Activated CD8-positive, alpha-beta T cell treated with anti-CD3 and anti-CD28 coated beads for 36 hours (primary cell): ENCODE measurements around the gene TOX3. TPM values are rescaled to one million over a fixed set of nuclear protein-coding genes. Genes with fewer than 3 reads are reported as not detected.

ENCODE experiments used
- ATAC-seq: fragments of 200-7000 bp; cut with Tn5 transposase; one replicate; pipeline ENCODE4 v1.10.0; 2021; ENCODE audit warnings: mild to moderate bottlenecking, moderate library complexity
- CTCF ChIA-PET: fragments of 350-600 bp; sonication (Branson Sonifier 250); formaldehyde crosslinking; loops from one replicate; lab custom pipeline; 2021; ENCODE audit warnings: antibody characterized with exemption; lab: Charles Lee
- POLR2A ChIA-PET: fragments of 350-600 bp; sonication (Branson Sonifier 250); formaldehyde crosslinking; loops from one replicate; lab custom pipeline; 2021; ENCODE audit warnings: antibody characterized with exemption; lab: Charles Lee
- DNase-seq: peaks from one replicate; pipeline ENCODE4 v3.0.0-alpha.2; 2020
- H3K27ac Mint-ChIP-seq: one replicate; pipeline ENCODE4 v1.8.0; 2021; ENCODE audit warnings: mild to moderate bottlenecking, mixed read lengths
- H3K27me3 Mint-ChIP-seq: one replicate; pipeline ENCODE4 v1.8.0; 2021; ENCODE audit warnings: mixed read lengths
- H3K36me3 Mint-ChIP-seq: one replicate; pipeline ENCODE4 v1.8.0; 2021; ENCODE audit warnings: low read depth, mixed read lengths
- H3K4me1 Mint-ChIP-seq: one replicate; pipeline ENCODE4 v1.8.0; 2021; ENCODE audit warnings: low read depth, mixed read lengths
- H3K4me3 Mint-ChIP-seq: one replicate; pipeline ENCODE4 v1.8.0; 2021; ENCODE audit warnings: mild to moderate bottlenecking, moderate library complexity, mixed read lengths
- H3K9me3 Mint-ChIP-seq: one replicate; pipeline ENCODE4 v1.8.0; 2021; ENCODE audit warnings: mixed read lengths
- CTCF ChIP-seq: fragments of 200-600 bp; IDR thresholded peaks from one replicate; pipeline ENCODE4 v1.8.0; 2022; ENCODE audit warnings: antibody characterized with exemption, mild to moderate bottlenecking
- intact Hi-C: fragments of 100-400 bp; cut with micrococcal nuclease; formaldehyde crosslinking; loops from one replicate; pipeline ENCODE4 v1.10.0; 2022
- total RNA-seq, 2 experiments: library from RNA; stranded (reverse); gene quantifications; one replicate each; pipeline ENCODE4 v1.2.3, GENCODE V29; 2021

Gene TOX3
- not detected for total RNA-seq

- DNase-seq = no peak
- no peak for ATAC-seq
- no peak within 1 kb of the TSS for H3K27ac Mint-ChIP-seq
- no peak for TF ChIP-seq CTCF
- no peak within 1 kb of the TSS for H3K4me3 Mint-ChIP-seq
- peaks cover 37% of the 10 kb centered on the region for H3K27me3 Mint-ChIP-seq
- H3K9me3 Mint-ChIP-seq = no peaks in the 10 kb centered on the region
- peaks cover 1% of the 10 kb centered on the region for H3K4me1 Mint-ChIP-seq
- ChIA-PET POLR2A (no interaction called here), CTCF (interaction anchor here (1.2 kb wide), 1 partner anchor 356 kb away, joined by 3 read pairs; no protein-coding TSS in a partner anchor)
- intact Hi-C loops = no loop called here
- no peaks in the 10 kb centered on the region for H3K36me3 Mint-ChIP-seq
Observed at GRCh38 chr16:52547004-52547833, at the start of gene TOX3. TSS of gene TOX3 (minus strand) at chr16:52547143. CDS start at chr16:52546723, 420 bp downstream.

DNA sequence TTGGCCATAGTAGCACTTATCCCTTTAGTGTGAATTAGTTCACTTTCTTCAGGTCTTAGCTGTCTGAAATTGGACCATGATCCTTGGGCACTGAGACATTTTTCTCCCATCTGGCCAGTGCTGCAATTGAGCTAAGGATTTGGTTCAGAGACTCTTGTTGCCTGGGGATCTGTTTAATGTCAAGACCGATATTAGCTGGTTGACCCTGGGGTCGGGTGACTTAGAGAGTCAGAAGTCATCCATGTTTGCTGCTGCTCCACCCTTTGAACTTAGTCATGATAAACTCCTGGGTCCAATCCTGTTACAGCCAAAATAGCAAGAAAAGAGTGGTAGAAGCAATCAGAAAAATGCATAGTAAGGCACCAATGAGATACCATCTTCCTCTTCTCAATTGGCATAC lies 45.8 kb upstream of the TOX3 start:
- intact Hi-C loops = no loop called here
- CTCF ChIA-PET = no interaction called here

DNA sequence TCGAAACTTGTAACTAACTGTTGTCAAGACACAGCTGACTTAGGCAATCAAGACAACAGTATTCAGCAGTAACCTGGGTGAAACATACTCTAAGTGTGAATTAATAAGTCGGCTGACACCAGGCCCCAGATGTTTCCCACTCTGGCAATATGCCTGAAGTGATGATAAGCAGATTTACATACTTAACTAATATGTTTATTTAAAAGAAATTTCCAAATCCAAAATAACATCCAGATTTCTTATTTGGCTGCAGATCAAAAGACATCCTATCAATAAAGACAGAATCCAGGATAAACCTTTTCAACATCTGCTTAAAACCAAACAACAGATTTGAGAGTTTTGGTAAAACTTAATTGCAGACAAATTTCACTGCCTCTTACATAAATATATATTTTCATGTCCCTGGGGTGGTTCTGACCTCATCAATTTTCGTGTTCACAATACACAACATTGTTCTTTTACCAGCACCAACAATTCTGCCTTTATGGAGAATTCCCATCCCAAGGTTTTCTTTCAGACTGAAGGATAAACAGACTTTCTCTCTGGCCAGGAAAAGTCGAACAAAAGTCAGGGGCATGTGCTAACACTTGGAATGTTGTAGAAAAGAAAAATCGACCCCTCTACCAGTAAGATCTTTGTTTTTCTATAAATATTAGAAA lies 45.1 kb upstream of the TOX3 start:
- ChIA-PET POLR2A (no interaction called here), CTCF (no interaction called here)
- Mint-ChIP-seq H3K27ac (no peak overlapping the region), H3K4me1 (no peaks in the 10 kb centered on the region), H3K27me3 (no peaks in the 10 kb centered on the region), H3K36me3 (no peaks in the 10 kb centered on the region), H3K4me3 (no peak overlapping the region), H3K9me3 (no peaks in the 10 kb centered on the region)
- no peak for DNase-seq
- ATAC-seq = no peak
- intact Hi-C loops = no loop called here
- TF ChIP-seq CTCF = no peak

More for the DNA sequence above, 45.8 kb upstream of the TOX3 start:
- Mint-ChIP-seq H3K36me3 (no peaks in the 10 kb centered on the region), H3K9me3 (no peaks in the 10 kb centered on the region), H3K27me3 (no peaks in the 10 kb centered on the region), H3K4me1 (no peaks in the 10 kb centered on the region), H3K27ac (no peak overlapping the region), H3K4me3 (no peak overlapping the region)
- TF ChIP-seq CTCF = no peak
- DNase-seq = no peak
- no peak for ATAC-seq
- POLR2A ChIA-PET = no interaction called here

DNA sequence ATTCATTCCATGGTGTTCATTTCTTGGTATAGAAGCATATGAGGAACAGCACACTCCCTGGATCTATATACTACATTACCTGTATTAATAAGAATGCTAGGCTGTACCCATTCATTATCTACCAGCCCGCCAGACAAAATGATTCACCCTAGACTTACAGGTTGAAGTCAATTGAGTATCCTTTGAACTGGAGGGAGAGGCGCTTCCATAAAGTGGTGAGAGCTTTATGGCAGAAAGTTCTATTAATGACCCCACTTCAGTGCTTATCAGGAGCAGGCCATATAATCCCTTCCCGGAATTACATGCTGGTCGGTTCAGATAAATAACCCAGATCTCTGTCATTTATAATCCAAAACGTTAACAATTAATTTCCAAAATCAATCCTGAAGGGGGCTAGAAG lies 44.5 kb upstream of the TOX3 start:
- Mint-ChIP-seq H3K36me3 (no peaks in the 10 kb centered on the region), H3K27me3 (no peaks in the 10 kb centered on the region), H3K27ac (no peak overlapping the region), H3K4me3 (no peak overlapping the region), H3K9me3 (no peaks in the 10 kb centered on the region), H3K4me1 (no peaks in the 10 kb centered on the region)
- POLR2A ChIA-PET = no interaction called here
- DNase-seq (no peak), ATAC-seq (no peak)
- CTCF ChIA-PET = no interaction called here
- TF ChIP-seq CTCF = no peak
- intact Hi-C loops = no loop called here

GRCh38 chr16:52586159-52586558 lies 39.2 kb upstream of the TOX3 start:
- H3K9me3 Mint-ChIP-seq = peaks cover 4% of the 10 kb centered on the region
- no peak overlapping the region for H3K4me3 Mint-ChIP-seq
- no peaks in the 10 kb centered on the region for H3K36me3 Mint-ChIP-seq
- CTCF ChIA-PET = no interaction called here
- no peak overlapping the region for H3K27ac Mint-ChIP-seq
- no peaks in the 10 kb centered on the region for H3K4me1 Mint-ChIP-seq
- ATAC-seq (no peak), DNase-seq (no peak)
- no peak for TF ChIP-seq CTCF
- intact Hi-C loops = no loop called here
- no peaks in the 10 kb centered on the region for H3K27me3 Mint-ChIP-seq
- POLR2A ChIA-PET = no interaction called here
